Stimulated activated CD8-positive, alpha-beta memory T cell treated with anti-CD3 and anti-CD28 coated beads, Interleukin-12 subunit alpha, Interleukin-12 subunit beta, amount 100 ng/mL, for 24 hours (primary cell): Measurements from ENCODE around the gene AUP1.

Experiments used
- DNase-seq: peaks from one replicate; pipeline ENCODE4 v3.0.0-alpha.2; 2020; ENCODE audit errors: extremely low read depth

The AUP1 gene

GRCh38 chr2:74535440-74535965 lies 6.0 kb upstream of the AUP1 start:
- no peak for DNase-seq

- DNase-seq, result no peak
Observed at GRCh38 chr2:74534411-74534810, 4.9 kb upstream of the AUP1 start.

- no peak for DNase-seq
Observed at GRCh38 chr2:74533464-74533863, 4.0 kb upstream of the AUP1 start.

GRCh38 chr2:74532222-74532621 lies 2.7 kb upstream of the AUP1 start:
- no peak for DNase-seq

- DNase-seq, result no peak
Observed at GRCh38 chr2:74531666-74532065, 2.2 kb upstream of the AUP1 start.

- DNase-seq, result no peak
Observed at GRCh38 chr2:74530239-74531187, 1.0 kb upstream of the AUP1 start.

- no peak for DNase-seq
Observed at GRCh38 chr2:74528600-74529356, 728 bp downstream of the AUP1 start.

GRCh38 chr2:74527741-74528140 lies 1.8 kb downstream of the AUP1 start:
- no peak for DNase-seq

GRCh38 chr2:74526649-74527230 lies 2.8 kb downstream of the AUP1 start:
- DNase-seq, result no peak

- no peak for DNase-seq
Observed at GRCh38 chr2:74525717-74526648, 3.5 kb downstream of the AUP1 start, which contains the start of gene DQX1. TSS of gene DQX1 (minus strand) at chr2:74526231. CDS start at chr2:74525729, 502 bp downstream.

GRCh38 chr2:74524955-74525716 lies 4.4 kb downstream of the AUP1 start:
- no peak for DNase-seq

GRCh38 chr2:74524005-74524404 lies 5.5 kb downstream of the AUP1 start:
- no peak for DNase-seq

GRCh38 chr2:74522516-74522915 lies 7.0 kb downstream of the AUP1 start:
- DNase-seq, result no peak

- DNase-seq, result no peak
Observed at GRCh38 chr2:74516650-74517049, 12.9 kb downstream of the AUP1 start.

GRCh38 chr2:74515981-74516633 lies 13.4 kb downstream of the AUP1 start:
- DNase-seq, result peak; percentile 69

- DNase-seq, result no peak
Observed at GRCh38 chr2:74515271-74515980, 14.1 kb downstream of the AUP1 start.

GRCh38 chr2:74514368-74515270 lies 14.9 kb downstream of the AUP1 start, which contains the start of gene TLX2:
TSS of gene TLX2 (plus strand) at chr2:74514450. CDS start at chr2:74514807, 357 bp downstream.
- DNase-seq, result no peak
